GM18505 (cell line): ENCODE results near the gene HDAC4.

Source experiments
- ATAC-seq: cut with Tn5 transposase; IDR thresholded peaks from one replicate; pipeline ENCODE4 v1.9.1; 2021; ENCODE audit not compliant: unreplicated experiment
- POLR2A ChIP-seq: IDR thresholded peaks from 4 replicates; pipeline ENCODE4 v1.6.1; 2011; ENCODE audit warnings: borderline replicate concordance; ENCODE audit not compliant: insufficient read depth, insufficient read length; ENCODE audit errors: extremely low read depth

The HDAC4 gene

GRCh38 chr2:239112127-239112774 lies 288.6 kb downstream of the HDAC4 start:
- ATAC-seq, result no peak

GRCh38 chr2:239111401-239112100 lies 289.3 kb downstream of the HDAC4 start:
- ATAC-seq, result no peak
- no peak for TF ChIP-seq POLR2A

More at GRCh38 chr2:239112127-239112774, 288.6 kb downstream of the HDAC4 start:
- no peak for TF ChIP-seq POLR2A

- ATAC-seq, result no peak
- no peak for TF ChIP-seq POLR2A
These were observed 290.2 kb downstream of the HDAC4 start for GRCh38 chr2:239110595-239111048.

- no peak for TF ChIP-seq POLR2A
- no peak for ATAC-seq
These were observed 290.8 kb downstream of the HDAC4 start for GRCh38 chr2:239109928-239110545.

GRCh38 chr2:239109041-239109927 lies 291.5 kb downstream of the HDAC4 start:
- no peak for TF ChIP-seq POLR2A
- ATAC-seq, result no peak

GRCh38 chr2:239108459-239108858 lies 292.4 kb downstream of the HDAC4 start:
- ATAC-seq, result no peak
- TF ChIP-seq POLR2A, result no peak

- no peak for ATAC-seq
- no peak for TF ChIP-seq POLR2A
These were observed 292.9 kb downstream of the HDAC4 start for GRCh38 chr2:239107936-239108335.

- no peak for TF ChIP-seq POLR2A
- no peak for ATAC-seq
These were observed 293.9 kb downstream of the HDAC4 start for GRCh38 chr2:239106966-239107365.

- TF ChIP-seq POLR2A, result no peak
- no peak for ATAC-seq
These were observed 294.4 kb downstream of the HDAC4 start for GRCh38 chr2:239106314-239106908.

- no peak for ATAC-seq
These were observed 295.6 kb downstream of the HDAC4 start for GRCh38 chr2:239105234-239105633.

GRCh38 chr2:239104800-239105199 lies 296.0 kb downstream of the HDAC4 start:
- no peak for TF ChIP-seq POLR2A
- ATAC-seq, result no peak

More at GRCh38 chr2:239105234-239105633, 295.6 kb downstream of the HDAC4 start:
- TF ChIP-seq POLR2A, result no peak
